COLO668 (cell line): Measurements from ENCODE around the gene ASXL2.
"Not testable (repeated sequence)": the region's sequence is repeated elsewhere in the genome, so short reads cannot be mapped to it uniquely, and the experiment has no call there.

Experiments used
- DNase-seq: peaks from one replicate; lab custom pipeline; 2025; ENCODE audit not compliant: unreplicated experiment; lab: John Stamatoyannopoulos, UW

ASXL2 gene

DNA sequence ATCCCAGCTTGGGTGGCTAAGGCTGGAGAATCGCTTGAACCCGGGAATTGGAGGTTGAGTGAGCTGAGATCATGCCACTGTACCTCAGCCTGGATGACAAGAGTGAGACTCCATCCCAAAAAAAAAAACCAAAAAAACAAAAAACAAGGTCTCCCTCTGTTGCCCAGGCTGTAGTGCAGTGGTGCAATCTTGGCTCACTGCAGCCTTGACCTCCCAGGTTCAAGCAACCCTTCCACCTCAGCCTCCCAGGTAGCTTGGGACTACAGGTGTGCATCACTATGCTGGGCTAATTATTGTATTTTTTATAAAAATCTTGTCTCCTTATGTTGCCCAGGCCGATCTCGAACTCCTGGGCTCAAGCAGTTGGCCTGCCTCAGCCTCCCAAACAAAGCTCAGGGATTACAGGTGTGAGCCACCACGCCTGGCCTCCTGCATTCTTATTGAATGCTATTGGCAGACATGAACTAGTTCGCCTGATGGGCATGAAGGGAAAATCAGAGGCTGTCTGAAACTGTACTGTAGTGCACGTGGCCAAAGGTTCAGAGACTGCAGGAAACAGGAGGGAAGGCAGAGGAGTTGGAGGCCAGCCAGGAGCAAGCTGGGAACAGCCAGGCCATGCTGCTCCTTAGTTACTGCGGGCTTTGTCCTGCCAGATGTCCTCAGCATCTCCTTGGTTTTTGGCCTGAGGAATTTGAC lies 16.0 kb upstream of the ASXL2 start:
- no peak for DNase-seq

DNA sequence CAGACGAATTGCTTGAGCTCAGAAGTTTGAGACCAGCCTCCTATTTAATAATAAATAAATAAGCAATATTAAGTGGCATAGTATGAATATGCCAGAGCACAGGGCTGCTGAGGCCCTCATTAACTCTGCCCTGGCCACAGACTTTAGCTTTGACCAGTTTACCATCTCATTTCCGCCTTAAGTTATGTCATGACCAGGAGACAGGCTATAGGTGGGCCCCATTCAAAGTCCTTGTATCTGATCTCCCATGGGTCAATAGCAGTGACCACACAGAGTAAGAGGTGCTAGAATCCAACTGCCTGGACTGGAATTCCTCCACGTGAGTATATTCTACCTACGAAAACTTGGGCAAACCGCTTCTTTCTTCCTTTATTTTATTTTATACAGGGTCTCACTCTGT lies 13.4 kb upstream of the ASXL2 start:
- DNase-seq: no peak

DNA sequence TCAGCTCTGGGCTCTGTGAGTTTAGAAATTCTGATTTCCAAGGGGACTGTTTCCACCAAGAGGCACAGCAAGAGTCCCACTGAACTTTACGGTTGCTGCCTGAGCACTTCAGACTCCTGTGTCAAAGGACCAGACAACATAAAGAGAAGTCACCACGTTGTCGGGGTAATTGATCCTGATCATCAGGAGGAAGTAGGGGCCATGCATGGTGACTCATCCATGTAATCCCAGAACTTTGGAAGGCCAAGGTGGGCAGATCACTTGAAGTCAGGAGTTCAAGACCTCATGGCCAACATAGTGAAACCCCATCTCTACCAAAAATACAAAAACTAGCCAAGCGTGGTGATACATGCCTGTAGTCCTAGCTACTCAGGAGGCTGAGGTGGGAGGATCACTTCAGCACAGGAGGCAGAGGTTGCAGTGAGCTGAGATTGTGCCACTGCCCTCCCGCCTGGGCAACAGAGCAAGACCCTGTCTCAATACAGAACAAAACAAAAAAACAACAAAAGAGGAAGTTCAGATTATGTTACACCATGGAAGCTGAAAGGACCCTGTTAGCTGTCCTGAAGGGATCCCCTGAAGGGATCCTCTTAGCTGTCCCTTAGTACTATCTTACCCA lies 9.4 kb upstream of the ASXL2 start:
- DNase-seq: no peak

DNA sequence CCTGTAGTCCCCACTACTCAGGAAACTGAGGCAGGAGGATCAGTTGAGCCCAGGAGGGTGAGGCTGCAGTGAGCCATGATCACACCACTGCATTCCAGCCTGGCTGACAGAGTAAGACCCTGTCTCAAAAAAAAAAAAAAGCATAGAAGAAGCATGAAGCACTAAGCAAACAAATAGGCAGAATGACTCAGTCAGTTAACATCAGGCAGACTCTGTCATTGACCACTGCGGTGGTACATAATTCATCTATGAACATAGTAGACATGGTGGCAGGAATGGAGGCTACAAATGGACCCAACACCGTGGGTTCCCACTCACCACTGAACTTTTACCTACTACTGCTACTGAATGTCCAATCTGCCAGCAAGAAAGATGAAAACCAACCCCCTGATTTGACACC lies 7.6 kb upstream of the ASXL2 start:
- no peak for DNase-seq

DNA sequence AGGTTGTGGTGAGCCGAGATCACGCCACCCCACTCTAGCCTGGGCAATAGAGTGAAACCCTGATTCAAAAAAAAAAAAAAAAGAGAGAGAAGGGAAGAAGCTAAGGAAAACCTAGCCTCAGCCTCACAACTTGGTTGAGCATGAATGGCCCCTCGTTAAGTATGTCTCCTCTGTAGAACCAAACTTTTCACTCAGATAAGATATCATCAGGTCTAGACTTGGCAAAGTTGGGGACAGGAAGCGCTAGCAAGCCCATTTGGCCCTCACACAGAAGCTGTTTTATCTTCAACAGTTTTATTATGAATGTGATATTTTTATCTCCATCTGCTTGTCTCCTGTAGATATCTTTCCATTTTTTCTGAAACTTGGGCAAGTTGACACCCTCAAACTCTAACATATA lies 3.5 kb upstream of the ASXL2 start:
- no peak for DNase-seq

DNA sequence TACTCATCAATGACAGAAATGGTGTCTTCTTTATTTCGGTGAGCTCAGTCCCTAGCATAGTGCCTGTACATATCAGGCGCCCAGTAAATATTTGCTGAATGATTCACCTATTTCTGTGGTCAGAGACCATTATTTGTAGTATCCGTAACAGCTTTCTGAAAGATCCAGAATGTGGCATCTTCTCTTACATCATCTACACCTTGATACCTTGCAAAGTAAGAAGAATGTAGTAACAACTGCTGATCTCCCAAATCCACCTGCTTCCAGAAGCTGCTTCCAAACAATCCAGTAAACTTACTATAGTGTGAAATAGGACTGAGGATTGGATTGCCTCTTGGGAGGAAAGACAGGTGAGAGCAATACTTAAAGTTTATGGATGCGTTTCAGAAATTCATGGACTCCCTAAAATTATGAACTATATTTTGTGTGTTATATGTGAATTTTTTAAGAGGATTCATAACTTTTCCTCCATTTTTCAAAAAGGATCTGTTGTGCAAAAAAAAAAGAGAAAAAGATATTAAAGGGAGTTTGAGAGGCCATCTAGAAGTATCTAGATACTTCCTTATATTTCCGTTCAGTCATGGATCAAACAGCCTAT lies 945 bp upstream of the ASXL2 start:
- peak; percentile 17 for DNase-seq

DNA sequence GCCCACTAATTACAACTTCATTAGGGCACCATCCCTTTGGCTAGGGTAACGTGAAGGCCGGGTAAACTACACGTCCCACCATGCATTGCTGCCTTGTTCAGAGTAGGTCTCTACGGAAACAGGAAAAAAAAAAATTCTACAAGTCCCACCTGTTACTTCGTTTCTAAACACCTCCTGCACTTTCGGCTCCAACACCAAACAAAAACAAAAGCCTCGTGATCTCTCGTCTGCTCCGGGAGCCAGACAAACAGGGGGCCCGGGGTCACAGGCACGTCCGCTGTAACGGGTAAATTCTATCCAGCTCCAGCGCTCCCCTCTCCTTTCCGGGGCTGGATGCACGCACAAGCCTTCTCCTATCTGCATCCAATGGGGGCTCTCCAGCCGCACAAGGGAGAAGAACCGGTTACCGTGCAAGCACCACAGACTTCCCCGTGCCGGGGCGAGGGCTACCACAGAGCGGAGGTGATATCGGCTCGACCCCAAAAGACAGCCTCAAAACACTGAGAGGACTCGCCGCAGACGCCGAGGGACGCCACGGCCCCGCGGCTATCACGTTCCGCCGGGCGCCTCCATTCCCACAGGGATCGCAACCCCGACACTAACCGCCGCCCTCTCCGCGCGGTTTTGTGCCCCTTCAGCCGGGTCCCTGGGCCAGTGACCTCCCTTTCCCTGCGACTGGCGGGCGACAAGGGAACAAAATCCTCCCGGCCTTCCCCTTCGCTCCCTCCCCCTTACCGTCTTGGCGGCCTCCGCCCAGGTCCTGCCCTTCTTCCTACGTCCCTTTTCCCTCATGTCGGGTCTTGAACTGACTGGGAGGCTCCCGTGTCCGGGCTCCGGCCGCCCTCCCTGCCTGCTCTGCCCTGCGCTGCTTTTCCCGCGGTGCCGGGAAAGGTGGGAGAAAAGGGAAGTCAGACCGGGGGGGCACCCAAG lies 591 bp downstream of the ASXL2 start:
- peak; percentile 55 for DNase-seq

DNA sequence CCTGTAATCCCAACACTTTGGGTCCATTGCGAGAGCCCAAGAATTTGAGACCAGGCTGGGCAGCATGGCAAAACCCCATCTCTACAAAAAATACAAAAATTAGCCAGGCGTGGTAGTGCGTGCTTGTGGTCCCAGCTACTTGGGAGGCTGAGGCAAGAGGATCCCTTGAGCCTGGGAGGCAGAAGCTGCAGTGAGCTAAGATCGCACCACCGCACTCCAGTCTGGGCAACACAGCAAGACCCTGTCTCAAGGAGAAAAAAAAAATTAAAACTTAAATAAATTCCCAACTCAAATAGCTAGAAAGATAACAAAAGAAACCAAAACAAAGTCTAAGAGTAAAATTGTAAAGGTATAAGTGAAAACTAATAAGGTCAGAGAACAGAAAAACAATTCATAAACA lies 6.2 kb downstream of the ASXL2 start:
- DNase-seq: no peak

DNA sequence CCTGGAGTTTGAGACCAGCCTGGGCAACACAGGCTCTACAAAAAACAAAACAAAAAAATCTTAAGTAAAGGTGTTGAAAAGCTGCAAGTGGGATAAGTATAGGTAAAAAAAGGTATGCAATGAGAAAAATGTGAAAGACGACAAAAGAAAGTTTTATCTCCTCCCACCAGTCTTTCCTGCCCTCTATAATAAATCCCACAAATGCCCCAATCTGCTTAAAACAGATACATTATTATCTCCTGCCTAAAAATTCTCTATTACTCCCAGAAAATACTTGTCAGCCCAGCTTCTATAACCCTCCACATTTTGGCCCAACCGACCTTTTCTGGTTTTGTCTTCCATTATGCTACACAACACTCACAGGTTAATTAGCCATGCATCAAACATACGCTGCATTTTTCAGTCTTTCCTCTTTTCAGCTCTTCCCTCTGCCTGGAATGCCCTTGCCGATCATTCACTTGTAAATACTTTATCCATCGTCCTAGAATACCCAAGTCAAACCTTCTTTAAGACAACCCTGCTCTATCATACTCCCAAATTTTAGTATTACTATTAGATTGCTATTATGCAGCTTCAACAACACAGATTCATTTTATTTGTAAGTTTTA lies 10.8 kb downstream of the ASXL2 start:
- DNase-seq: no peak

DNA sequence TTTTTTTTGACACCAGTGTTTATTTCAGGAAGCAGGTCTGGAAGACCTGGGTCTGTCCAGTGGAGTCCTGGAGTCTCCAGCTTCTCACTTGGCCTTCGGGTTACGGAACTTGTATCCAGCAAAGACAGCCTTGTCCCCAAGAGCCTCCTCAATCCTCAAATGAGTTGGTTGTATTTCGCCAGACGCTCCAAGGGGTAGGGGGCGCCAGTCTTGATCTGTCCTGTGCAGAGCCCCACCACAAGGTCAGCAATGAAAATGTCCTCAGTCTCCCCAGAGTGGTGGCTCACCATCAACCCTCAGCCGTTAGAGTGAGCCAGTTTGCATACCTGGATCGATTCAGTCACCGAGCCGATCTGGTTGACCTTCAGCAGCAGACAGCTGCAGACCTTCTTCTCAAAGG lies 21.9 kb downstream of the ASXL2 start:
- DNase-seq: no peak

DNA sequence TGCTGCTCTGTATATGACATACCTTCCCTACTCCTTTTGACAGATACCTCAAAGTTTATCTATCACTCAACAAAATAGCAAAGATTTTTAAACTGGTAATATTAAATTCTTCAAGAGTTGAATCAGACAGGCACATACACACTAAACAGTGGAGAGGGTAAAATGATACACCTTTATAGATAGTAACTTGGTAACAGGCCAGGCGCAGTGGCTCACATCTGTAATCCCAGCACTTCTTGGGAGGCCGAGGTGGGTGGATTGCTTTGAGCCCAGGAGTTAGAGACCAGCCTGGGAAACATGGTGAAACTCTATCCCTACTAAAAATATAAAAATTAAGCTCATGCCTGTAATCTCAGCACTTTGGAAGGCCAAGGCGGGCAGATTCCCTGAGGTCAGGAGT lies 23.2 kb downstream of the ASXL2 start:
- no peak for DNase-seq

DNA sequence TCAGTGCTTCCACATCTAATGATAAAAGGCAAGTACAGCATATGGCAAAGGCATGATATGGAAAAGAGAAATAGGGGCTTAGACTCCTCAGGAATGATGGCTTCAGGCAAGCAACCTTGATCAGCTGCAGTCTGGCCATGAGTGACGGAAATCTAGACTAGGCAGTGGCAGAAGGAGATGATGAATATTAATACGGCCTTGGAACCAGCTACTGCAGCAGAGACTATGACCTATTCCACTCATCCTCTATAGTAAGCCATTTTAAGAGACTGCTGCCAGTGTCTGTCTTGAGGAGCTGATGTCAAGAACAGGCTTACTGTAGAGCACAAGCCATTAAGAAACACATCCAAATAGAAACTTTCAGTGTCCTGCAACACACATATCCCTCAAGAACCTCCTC lies 23.7 kb downstream of the ASXL2 start:
- DNase-seq: no peak

DNA sequence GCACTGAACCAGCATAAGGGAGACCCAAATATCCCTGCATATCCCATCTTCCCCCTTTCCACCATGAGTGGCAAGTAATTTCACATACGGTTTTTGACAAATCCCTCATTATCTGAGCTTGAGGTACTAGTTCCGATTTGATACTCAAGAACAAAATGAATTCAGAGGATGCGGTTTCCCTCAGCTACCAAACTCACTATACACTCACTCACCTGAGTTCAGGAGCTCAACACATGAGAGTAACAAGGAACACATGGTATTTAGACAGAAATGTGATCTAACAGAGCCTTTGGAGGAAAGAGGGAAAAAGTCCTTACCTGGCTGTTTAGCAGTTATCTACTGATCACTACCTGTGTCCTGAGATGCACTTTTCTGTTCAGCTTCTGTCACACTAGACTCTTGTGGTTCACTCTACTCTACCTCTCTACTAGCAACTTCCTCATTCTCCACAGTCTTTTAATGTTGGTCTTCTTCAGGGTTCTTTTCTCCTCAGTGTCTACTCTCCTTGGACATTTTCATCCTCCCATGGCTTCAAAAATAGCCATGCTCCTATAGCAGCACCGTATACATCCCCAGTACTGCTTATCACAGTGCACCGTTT lies 25.1 kb downstream of the ASXL2 start:
- no peak for DNase-seq

DNA sequence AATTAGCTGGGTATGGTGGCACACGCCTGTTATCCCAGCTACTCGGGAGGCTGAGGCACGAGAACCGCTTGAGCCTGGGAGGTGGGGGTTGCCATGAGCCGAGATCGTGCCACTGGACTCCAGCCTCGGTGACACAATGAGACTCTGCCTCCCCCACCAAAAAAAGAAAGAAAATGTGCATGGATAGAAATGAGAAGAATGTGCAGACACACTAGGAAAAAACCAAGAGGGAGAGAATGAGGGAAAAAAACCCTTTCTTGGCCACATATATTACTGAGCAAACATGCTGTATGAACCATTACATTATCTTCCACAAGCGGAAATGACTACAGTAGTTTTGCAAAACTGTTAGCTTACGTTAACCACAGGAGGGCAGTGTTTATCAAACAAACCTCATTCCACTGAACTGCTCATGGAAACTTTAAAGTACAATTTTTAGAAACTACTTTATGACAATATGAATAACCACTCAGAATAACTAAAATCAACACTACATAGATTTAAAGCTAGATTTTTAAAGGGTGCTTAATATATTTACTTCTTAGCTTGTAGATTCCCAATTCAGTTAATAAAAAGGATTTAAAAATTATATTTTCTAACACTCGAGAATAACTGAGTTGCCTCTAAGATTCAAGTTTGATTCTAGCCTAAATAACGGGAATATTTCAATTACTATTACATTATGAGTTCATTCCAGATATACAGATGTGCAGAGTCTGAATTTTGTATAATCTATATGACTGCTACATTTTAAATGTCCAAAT lies 26.4 kb downstream of the ASXL2 start:
- DNase-seq: no peak

DNA sequence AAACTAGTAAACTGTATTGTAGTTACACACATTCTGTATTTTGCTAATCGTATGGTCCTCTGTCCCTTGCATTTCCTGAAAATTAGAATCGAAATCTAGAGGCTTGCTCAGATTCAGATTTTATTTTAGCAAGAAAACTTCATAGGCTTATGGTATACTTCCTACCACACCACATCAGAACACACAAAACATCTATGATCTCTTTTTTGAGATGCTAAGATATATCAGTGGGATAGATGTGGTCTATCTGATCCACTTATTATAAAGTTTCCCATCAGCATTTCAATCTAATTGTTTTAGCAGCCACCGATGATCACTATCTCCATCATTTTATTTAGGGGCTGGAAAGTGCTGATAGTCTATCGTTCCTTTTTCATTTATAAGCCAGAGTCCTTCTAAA lies 27.9 kb downstream of the ASXL2 start:
- DNase-seq: not testable (repeated sequence)

DNA sequence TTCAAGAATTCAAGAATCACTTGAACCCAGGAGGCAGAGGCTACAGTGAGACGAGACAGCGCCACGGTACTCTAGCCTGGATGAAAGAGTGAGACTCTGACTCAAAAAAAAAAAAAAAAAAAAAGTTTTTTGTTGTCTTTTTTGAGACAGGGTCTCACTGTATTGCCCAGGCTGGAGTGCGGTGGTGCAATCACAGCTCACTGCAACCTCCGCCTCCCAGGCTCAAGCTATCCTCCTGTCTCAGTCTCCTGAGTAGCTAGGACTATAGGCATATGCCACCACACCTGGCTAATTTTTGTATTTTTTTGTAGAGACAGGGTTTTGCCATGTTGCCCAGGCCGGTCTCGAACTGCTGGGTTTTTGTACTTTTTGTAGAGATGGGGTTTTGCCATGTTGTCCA lies 28.9 kb downstream of the ASXL2 start:
- not testable (repeated sequence) for DNase-seq

DNA sequence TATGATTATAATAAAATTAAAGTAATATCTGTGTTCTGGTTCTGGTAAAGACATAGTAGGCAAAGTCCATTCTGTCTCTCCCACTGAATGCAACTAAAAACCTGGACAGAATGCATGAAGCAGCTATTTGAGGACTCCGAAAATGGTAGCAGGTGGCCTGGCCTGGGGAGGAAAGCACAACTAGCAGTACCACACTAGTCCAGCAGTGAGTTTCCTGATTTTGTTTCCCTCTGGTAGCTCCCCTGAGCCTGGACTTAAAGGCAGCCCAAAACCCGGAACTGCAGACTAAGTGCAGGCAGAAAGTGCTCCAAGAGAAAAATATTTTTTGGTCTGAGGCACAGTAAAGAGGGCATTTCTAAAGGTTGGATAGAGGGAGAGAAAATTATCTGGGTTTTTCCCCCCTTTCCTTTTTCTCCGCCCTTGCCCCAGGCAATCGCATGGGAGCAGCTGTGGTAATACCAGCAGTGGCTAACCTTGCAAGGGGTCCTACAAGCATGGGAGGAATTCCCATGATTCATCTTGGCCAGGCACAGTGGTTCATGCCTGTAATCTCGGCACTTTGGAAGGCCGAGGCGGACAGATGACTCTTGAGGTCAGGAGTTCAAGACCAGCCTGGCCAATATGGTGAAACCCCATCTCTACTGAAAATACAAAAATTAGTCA lies 32.3 kb downstream of the ASXL2 start:
- no peak for DNase-seq

DNA sequence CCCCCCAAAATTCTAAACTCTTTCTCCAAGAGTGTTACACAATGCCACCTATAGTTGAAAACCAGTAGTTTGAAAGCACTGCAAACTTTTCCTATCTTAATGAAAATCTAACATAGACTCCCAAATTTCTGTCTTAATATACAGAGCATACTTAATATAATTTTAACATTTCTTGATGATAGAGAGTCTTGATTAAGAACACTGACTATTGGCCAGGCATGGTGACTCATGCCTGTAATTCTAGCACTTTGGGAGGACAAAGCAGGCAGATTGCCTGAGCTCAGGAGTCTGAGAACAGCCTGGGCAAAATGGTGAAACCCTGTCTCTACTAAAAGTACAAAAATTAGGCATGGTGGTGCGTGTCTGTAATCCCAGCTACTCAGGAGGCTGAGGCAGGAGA lies 34.2 kb downstream of the ASXL2 start:
- no peak for DNase-seq

DNA sequence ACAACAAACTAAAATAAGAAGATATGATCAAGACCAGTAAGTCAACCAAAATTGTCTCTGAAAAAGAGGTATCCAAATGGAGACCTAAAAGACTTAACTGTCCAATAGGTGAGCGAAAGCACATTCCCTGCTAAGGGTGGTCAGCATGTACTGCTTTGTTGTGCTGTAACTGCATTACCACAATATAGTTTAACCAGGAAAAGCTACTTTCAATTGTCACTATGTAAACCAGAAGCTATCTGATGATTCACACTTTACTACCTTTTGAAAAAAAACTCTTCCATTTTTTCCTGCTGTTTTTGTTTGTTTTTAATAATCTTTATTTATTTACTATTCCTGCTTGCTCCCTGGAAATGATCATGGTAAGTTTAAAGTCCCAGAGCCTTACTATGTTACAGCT lies 36.1 kb downstream of the ASXL2 start:
- DNase-seq: no peak
